Spleen (tissue), 7 donors: ENCODE measurements around the gene DDX28.

ENCODE experiments used
- POLR2A ChIP-seq, 3 donors: fragments of 450-650 bp; IDR thresholded peaks; one replicate each; pipeline ENCODE4 v1.5.1; 2017; ENCODE audit warnings: antibody characterized with exemption in 3 of 3, mild to moderate bottlenecking in 1 of 3
- TF ChIP-seq, protein P1 (sequence below), 11 experiments: fragments of 200-600 bp in 7 of 11; fragments of 450-650 bp in 4 of 11; sonication (generic) in 4 of 11; IDR thresholded peaks in 8 of 11; conservative IDR thresholded peaks in 3 of 11; 1 replicate in 7 of 11; 2 replicates in 4 of 11; pipeline versions ENCODE4 v1.4.0 to v1.8.0; 2016 to 2021; ENCODE audit warnings: antibody characterized with exemption in 11 of 11, inconsistent platforms in 4 of 11, mild to moderate bottlenecking in 1 of 11
- donor health status: DM: no; HTN: no; CAD: no; lungs with moderate emphysema.
- donor health status: DM: no; HTN: no; CAD: no.
- donor health status: DM: no; HTN: no; CAD: no.

DNA sequence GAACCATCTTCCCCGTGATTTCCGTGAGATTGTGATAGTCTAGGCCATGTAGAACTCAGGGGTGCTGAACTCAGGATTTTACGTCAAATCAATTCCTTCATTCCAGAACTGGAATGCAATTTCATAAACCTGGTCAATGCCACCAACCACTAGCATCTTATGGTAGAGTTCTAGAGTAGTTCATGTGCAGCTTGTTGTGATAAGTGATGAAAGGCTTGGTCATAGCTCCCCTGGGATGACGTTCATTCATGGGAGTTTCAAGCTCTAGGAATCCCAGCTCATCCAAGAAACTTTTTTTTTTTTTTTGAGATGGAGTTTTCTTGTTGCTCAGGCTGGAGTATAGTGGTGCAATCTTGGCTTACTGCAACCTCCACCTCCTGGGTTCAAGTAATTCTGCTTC lies 20.0 kb downstream of the DDX28 start:
- no peak for TF ChIP-seq POLR2A (IDR thresholded peaks at IDR 0.05)
- TF ChIP-seq, protein P1, sequence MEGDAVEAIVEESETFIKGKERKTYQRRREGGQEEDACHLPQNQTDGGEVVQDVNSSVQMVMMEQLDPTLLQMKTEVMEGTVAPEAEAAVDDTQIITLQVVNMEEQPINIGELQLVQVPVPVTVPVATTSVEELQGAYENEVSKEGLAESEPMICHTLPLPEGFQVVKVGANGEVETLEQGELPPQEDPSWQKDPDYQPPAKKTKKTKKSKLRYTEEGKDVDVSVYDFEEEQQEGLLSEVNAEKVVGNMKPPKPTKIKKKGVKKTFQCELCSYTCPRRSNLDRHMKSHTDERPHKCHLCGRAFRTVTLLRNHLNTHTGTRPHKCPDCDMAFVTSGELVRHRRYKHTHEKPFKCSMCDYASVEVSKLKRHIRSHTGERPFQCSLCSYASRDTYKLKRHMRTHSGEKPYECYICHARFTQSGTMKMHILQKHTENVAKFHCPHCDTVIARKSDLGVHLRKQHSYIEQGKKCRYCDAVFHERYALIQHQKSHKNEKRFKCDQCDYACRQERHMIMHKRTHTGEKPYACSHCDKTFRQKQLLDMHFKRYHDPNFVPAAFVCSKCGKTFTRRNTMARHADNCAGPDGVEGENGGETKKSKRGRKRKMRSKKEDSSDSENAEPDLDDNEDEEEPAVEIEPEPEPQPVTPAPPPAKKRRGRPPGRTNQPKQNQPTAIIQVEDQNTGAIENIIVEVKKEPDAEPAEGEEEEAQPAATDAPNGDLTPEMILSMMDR (IDR thresholded peaks at IDR 0.05 in 8 of 11, conservative IDR thresholded peaks at IDR 0.05 in 3 of 11) = no peak
